ENCODE data around the gene OR1I1.
A peak's percentile ranks its signal among the peaks of the same experiment; 100 is the strongest.

The OR1I1 gene

DNA sequence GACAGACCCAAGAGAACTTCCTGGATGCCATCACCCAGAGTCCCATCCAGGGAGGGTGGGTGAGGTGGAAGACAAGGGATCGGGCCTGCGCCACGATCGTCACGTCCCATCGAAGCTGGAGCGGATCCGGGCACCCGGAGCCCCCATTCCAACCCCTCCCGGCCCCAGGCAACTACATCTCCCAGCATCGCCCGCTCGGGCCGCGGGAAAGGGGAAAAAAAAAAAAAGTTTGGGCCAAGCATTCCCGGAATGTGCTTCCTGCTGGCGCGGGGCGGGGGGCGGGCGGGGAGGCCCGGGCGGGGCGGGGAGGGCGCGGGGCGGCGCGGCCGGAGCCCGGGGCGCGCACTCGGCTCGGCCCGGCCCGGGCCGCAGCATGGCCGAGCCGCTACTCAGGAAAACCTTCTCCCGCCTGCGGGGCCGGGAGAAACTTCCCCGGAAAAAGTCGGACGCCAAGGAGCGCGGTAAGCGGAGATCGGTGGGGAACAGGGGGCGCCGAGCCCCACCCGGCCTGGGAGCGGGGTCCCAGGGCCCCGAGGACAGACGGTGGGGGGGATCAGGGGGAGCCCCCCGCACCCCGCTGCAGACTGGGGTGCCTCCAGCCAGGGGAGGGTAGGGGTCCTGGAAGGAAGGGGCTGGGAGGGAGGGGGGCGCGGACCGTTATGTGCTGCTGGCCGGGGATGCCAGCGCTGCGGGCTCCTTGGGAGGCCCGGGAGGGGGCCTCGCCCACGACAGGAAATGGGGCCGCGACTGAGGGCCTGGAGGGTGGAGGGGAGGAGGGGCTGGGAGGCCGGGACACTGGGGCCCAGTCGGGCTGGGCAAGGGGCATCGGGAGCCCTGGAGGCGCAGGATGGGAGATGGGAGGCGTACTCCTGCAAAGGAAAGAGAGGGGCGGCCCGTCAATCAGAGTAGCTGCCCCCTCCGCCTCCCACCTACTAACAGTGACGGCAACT lies 25.3 kb downstream of the OR1I1 start, which contains the start of gene SYDE1:
SYDE1 (plus strand) TSS at position 341 of the 950 bp plus-strand sequence; CDS start at position 374, 33 bp downstream.
- H3K27me3 Mint-ChIP-seq (ENCODE audit: low read depth), result peaks cover 18% of the 10 kb centered on the region
- peaks cover 18% of the 10 kb centered on the region for H3K9me3 Mint-ChIP-seq
- H3K27ac Mint-ChIP-seq, result no peak within 1 kb of the TSS
- H3K36me3 Mint-ChIP-seq (ENCODE audit: low read depth), result no peaks in the 10 kb centered on the region
- H3K4me3 Mint-ChIP-seq, result peak within 1 kb of the TSS; percentile 74
- peak; percentile 28 for DNase-seq (ENCODE audit: low spot score)
- peaks cover 8% of the 10 kb centered on the region for H3K4me1 Mint-ChIP-seq (ENCODE audit: low read depth)

DNA sequence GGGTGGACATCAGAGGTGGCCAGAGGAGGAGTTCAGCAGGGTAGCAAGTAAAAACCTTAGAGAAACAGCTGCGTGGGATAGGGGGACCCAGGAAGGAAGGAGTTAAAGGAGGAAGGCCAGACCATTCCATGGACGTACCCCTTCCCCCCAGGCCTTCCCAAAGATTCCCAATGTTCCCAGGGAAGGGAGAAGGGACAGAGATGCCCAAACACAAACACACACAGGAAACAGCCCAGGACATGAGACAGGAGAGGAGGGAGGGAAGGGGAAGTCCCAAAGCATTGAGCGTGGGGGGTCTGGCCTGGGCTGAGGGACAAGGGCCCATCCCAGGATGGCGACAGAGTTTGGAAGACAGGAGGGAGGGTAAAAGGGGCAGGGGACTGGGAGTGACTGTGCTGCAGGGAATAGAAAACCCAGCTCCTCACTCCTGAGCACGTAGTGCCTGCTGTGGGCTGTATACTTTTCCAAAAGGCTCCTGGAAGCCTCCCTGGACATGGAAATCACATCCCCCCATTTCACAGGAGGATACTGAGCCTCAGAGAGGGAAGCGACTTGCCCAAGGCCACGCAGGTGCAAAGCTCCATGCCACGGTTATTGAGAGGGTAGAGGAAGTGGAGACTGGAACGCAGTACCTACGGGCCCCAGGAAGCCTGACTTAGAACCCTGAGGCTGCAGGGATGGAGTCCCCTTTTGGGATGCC lies 26.3 kb downstream of the OR1I1 start:
- peaks cover 18% of the 10 kb centered on the region for H3K27me3 Mint-ChIP-seq (ENCODE audit: low read depth)
- H3K4me1 Mint-ChIP-seq (ENCODE audit: low read depth), result peaks cover 8% of the 10 kb centered on the region
- peak overlapping the region; percentile 40 for H3K4me3 Mint-ChIP-seq
- DNase-seq (ENCODE audit: low spot score), result no peak
- no peak overlapping the region for H3K27ac Mint-ChIP-seq
- H3K36me3 Mint-ChIP-seq (ENCODE audit: low read depth), result no peaks in the 10 kb centered on the region
- H3K9me3 Mint-ChIP-seq, result peaks cover 18% of the 10 kb centered on the region

DNA sequence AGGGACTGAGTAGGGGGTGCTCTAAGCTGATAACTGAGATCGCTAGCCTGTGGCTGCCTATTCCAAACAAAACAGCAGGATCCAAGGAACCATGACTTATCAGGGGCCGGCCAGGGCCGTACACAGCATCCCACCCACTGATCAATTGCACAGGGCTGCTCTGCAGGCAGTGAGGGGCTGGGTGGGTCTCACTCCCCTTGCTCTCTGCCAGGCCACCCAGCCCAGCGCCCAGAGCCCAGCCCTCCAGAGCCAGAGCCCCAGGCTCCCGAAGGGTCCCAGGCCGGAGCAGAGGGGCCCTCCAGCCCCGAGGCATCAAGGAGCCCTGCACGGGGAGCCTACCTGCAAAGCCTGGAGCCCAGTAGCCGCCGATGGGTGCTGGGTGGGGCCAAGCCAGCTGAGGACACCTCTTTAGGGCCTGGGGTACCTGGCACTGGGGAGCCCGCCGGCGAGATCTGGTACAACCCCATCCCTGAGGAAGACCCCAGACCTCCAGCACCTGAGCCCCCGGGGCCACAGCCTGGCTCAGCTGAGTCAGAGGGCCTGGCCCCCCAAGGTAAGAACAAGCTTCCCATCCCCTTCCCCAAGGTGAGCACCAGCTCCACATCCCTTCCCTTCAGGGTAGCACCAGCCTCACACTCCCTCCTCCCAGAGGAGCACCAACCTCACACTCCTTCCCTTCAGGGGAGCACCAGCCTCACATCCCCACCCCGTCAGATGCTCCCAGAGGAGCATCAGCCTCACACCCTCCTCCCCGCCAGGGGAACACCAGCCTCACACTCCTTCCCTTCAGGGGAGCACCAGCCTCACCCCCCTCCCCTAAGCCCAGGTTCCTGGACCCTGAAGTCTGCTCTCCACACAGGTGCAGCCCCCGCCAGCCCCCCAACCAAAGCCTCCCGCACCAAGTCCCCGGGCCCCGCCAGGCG lies 27.1 kb downstream of the OR1I1 start:
- DNase-seq (ENCODE audit: low spot score), result no peak
- Mint-ChIP-seq H3K27me3 (ENCODE audit: low read depth) (peaks cover 18% of the 10 kb centered on the region), H3K9me3 (peaks cover 12% of the 10 kb centered on the region), H3K4me3 (no peak overlapping the region), H3K4me1 (ENCODE audit: low read depth) (peaks cover 8% of the 10 kb centered on the region), H3K36me3 (ENCODE audit: low read depth) (peaks cover under 1% of the 10 kb centered on the region), H3K27ac (no peak overlapping the region)

DNA sequence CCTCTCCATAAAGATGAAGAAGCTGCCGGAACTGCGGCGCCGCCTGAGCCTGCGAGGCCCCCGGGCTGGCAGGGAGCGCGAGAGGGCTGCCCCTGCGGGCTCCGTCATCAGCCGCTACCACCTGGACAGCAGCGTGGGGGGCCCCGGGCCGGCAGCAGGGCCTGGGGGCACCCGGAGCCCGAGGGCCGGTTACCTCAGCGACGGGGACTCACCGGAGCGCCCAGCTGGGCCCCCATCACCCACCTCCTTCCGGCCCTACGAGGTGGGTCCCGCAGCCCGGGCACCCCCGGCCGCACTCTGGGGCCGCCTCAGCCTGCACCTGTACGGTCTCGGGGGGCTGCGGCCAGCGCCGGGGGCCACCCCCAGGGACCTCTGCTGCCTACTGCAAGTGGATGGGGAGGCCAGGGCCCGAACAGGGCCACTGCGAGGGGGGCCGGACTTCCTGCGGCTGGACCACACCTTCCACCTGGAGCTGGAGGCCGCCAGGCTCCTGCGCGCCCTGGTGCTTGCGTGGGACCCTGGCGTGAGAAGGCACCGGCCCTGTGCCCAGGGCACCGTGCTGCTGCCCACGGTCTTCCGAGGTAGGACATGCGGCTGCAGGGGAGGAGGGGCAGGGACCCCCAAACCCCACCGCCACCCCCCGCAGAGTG lies 27.9 kb downstream of the OR1I1 start:
- peaks cover 4% of the 10 kb centered on the region for H3K9me3 Mint-ChIP-seq
- no peak overlapping the region for H3K27ac Mint-ChIP-seq
- H3K27me3 Mint-ChIP-seq (ENCODE audit: low read depth), result peaks cover 18% of the 10 kb centered on the region
- no peak overlapping the region for H3K4me3 Mint-ChIP-seq
- peaks cover 8% of the 10 kb centered on the region for H3K4me1 Mint-ChIP-seq (ENCODE audit: low read depth)
- DNase-seq (ENCODE audit: low spot score), result no peak
- H3K36me3 Mint-ChIP-seq (ENCODE audit: low read depth), result peaks cover 3% of the 10 kb centered on the region

DNA sequence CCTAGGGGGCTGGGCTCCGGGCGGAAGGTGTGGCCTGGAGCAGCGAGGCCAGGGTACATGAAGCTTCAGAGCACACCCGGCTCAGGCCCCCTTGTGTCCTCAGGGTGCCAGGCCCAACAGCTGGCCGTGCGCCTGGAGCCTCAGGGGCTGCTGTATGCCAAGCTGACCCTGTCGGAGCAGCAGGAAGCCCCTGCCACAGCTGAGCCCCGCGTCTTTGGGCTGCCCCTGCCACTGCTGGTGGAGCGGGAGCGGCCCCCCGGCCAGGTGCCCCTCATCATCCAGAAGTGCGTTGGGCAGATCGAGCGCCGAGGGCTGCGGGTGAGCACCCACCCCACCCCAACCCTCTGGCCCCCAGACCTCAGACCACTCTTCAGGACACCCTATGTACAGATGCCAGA lies 28.4 kb downstream of the OR1I1 start:
- no peak for DNase-seq (ENCODE audit: low spot score)
- Mint-ChIP-seq H3K36me3 (ENCODE audit: low read depth) (peaks cover 3% of the 10 kb centered on the region), H3K9me3 (no peaks in the 10 kb centered on the region), H3K27ac (no peak overlapping the region), H3K4me1 (ENCODE audit: low read depth) (peaks cover 8% of the 10 kb centered on the region), H3K27me3 (ENCODE audit: low read depth) (peaks cover 16% of the 10 kb centered on the region), H3K4me3 (no peak overlapping the region)

DNA sequence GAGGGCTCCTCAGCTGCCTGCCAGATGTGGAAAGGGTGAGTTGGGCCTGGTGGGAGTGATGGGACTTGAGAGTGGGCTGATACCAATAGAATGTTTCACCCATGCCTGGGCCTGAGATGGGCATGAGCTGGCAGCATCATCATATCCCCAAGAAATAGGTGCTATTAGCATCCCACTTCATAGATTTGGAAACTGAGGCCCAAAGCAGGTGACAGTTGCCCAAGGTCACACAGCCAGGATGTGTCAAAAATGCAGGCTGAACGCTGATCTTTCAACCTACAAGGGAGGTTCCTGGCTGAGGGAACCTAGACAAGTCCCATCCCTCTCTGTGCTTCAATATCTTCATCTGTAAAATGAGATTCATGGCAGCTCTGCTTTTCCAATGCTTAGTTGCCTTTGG lies 29.7 kb downstream of the OR1I1 start:
- peak overlapping the region; percentile 3 for H3K27ac Mint-ChIP-seq
- peaks cover 6% of the 10 kb centered on the region for H3K4me1 Mint-ChIP-seq (ENCODE audit: low read depth)
- no peak for DNase-seq (ENCODE audit: low spot score)
- H3K4me3 Mint-ChIP-seq, result no peak overlapping the region
- H3K27me3 Mint-ChIP-seq (ENCODE audit: low read depth), result peaks cover 5% of the 10 kb centered on the region
- H3K9me3 Mint-ChIP-seq, result no peaks in the 10 kb centered on the region
- H3K36me3 Mint-ChIP-seq (ENCODE audit: low read depth), result peaks cover 4% of the 10 kb centered on the region

DNA sequence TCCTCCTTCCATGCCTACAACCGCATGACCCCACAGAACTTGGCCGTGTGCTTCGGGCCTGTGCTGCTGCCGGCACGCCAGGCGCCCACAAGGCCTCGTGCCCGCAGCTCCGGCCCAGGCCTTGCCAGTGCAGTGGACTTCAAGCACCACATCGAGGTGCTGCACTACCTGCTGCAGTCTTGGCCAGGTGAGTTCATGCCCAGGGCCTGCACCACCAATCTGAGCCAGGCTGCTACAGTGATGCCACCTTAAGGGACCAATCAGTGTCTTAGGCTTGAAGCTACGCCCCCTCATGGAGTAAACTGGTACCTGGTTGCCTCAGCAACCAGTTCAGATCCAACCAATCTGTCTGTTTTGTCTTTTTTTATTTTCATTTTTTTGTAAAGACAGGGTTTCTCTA lies 30.4 kb downstream of the OR1I1 start:
- no peak overlapping the region for H3K27ac Mint-ChIP-seq
- H3K27me3 Mint-ChIP-seq (ENCODE audit: low read depth), result peaks cover 3% of the 10 kb centered on the region
- H3K4me1 Mint-ChIP-seq (ENCODE audit: low read depth), result peaks cover 3% of the 10 kb centered on the region
- peaks cover 7% of the 10 kb centered on the region for H3K36me3 Mint-ChIP-seq (ENCODE audit: low read depth)
- no peaks in the 10 kb centered on the region for H3K9me3 Mint-ChIP-seq
- no peak overlapping the region for H3K4me3 Mint-ChIP-seq
- no peak for DNase-seq (ENCODE audit: low spot score)

DNA sequence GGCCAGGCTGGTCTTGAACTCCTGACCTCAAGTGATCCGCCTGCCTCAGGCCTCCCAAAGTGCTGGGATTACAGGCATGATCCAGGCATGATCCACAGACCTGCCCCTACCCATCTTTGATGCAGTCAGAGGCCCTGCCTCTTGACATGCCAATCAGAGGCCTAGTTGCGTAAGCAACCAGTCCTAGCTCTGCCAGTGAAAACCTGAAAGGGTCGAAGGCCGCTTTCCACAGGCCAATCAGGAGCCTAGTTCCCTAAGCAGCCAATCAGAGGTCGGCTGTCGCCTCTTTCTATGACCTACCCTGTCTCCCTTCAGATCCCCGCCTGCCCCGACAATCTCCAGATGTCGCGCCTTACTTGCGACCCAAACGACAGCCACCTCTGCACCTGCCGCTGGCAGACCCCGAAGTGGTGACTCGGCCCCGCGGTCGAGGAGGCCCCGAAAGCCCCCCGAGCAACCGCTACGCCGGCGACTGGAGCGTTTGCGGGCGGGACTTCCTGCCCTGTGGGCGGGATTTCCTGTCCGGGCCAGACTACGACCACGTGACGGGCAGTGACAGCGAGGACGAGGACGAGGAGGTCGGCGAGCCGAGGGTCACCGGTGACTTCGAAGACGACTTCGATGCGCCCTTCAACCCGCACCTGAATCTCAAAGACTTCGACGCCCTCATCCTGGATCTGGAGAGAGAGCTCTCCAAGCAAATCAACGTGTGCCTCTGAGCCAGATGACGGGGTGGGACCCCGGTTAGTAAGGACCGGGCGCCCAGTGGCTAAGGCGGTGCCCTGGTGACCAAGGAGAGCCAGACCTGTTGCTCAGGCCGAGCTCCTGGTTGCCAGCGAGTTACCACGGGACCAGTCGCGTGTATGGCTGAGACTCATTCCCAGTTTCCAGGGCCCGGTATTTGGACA lies 31.5 kb downstream of the OR1I1 start:
- H3K27me3 Mint-ChIP-seq (ENCODE audit: low read depth), result no peaks in the 10 kb centered on the region

DNA sequence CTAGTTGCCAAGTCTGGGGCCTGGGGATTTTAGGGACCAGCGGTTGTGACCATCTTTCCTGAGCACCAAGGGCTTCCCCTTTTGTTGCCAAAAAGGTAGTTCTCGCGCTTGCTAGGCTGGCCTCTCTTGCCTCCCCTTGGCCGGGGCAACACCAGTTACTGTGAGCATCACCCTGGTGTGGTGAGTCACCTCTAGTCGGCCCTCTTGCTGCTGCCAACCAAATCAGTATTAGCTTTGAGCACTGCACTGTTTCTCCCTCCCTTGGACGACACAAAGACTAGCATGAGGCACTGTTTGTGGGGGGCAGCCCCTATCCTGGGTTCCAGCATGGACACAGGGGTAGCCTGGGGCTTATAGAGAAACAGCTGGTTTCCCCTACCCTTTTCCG lies 32.1 kb downstream of the OR1I1 start:
- H3K36me3 Mint-ChIP-seq (ENCODE audit: low read depth), result peaks cover 22% of the 10 kb centered on the region
- no peaks in the 10 kb centered on the region for H3K9me3 Mint-ChIP-seq
- H3K4me3 Mint-ChIP-seq, result no peak overlapping the region
- H3K4me1 Mint-ChIP-seq (ENCODE audit: low read depth), result no peaks in the 10 kb centered on the region
- no peak for DNase-seq (ENCODE audit: low spot score)
- no peak overlapping the region for H3K27ac Mint-ChIP-seq
- H3K27me3 Mint-ChIP-seq (ENCODE audit: low read depth), result no peaks in the 10 kb centered on the region

More for the DNA sequence above, 31.5 kb downstream of the OR1I1 start:
- peaks cover 16% of the 10 kb centered on the region for H3K36me3 Mint-ChIP-seq (ENCODE audit: low read depth)
- no peaks in the 10 kb centered on the region for H3K9me3 Mint-ChIP-seq
- H3K4me1 Mint-ChIP-seq (ENCODE audit: low read depth), result no peaks in the 10 kb centered on the region
- DNase-seq (ENCODE audit: low spot score), result no peak
- H3K27ac Mint-ChIP-seq, result no peak overlapping the region
- no peak overlapping the region for H3K4me3 Mint-ChIP-seq

DNA sequence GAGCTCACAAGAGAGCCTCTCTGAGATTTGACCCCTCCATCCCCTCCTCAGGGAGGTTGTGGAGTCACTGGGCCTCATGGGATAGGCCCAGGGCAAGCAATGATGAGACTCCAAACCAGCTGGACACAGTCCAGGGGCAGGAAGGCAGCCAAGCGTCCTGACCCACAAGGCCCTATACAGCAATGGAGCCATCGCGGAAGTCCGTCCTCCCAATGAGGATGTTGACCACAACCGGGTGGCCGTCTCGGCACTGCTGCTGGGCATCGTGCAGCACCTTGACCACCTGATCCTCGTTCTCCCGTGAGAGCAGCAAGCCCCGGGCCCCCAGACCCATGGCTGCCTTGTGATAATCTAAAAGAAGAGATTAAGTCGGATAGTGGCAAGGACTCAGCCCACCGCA lies 33.1 kb downstream of the OR1I1 start:
- no peak for DNase-seq (ENCODE audit: low spot score)
- no peak overlapping the region for H3K4me3 Mint-ChIP-seq
- H3K4me1 Mint-ChIP-seq (ENCODE audit: low read depth), result no peaks in the 10 kb centered on the region
- no peak overlapping the region for H3K27ac Mint-ChIP-seq
- H3K27me3 Mint-ChIP-seq (ENCODE audit: low read depth), result no peaks in the 10 kb centered on the region
- no peaks in the 10 kb centered on the region for H3K9me3 Mint-ChIP-seq
- H3K36me3 Mint-ChIP-seq (ENCODE audit: low read depth), result peaks cover 30% of the 10 kb centered on the region

DNA sequence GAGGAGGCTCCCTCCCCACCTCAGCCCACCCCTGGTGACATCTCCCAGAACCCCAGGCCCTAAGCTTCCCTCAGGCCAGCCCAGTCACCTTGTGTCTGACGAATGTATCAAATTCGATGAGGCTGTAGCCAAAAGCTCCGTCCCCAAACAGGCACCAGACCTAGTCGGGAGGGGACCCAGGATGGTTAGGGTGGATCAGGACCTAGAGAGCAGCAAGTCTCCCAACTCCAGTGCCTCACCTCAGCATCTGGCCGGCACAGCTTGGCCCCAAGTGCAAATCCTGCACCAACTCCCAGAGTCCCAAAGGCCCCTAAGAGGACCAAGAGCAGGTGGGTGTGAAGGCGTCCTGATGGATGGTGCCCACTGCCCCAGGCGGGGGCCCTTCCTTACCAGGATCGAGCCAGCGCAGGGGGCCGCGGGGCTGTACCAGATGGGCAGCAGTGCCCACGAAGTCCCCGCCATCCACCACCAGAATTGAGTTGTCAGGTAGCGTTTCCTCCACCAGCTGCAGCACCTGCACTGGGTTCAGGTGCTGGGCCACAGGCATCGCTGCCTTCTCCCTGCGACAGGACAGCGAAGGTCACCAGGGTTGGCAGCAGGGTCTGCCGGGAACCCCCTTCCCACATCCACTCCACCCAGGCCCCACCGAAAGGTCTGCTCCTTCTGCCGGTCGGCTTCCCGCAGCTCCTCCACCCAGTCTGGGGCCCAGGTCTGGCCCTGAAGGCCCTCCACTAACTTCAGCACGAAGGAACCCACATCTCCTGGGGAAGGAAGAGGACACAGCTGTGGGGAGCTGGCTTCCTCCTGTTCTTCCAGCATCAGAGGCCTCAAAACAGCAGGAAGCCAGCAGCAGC lies 34.0 kb downstream of the OR1I1 start:
- H3K36me3 Mint-ChIP-seq (ENCODE audit: low read depth), result peaks cover 39% of the 10 kb centered on the region
- no peaks in the 10 kb centered on the region for H3K4me1 Mint-ChIP-seq (ENCODE audit: low read depth)
- H3K9me3 Mint-ChIP-seq, result no peaks in the 10 kb centered on the region
- H3K4me3 Mint-ChIP-seq, result no peak overlapping the region
- no peaks in the 10 kb centered on the region for H3K27me3 Mint-ChIP-seq (ENCODE audit: low read depth)
- DNase-seq (ENCODE audit: low spot score), result no peak
- H3K27ac Mint-ChIP-seq, result no peak overlapping the region

DNA sequence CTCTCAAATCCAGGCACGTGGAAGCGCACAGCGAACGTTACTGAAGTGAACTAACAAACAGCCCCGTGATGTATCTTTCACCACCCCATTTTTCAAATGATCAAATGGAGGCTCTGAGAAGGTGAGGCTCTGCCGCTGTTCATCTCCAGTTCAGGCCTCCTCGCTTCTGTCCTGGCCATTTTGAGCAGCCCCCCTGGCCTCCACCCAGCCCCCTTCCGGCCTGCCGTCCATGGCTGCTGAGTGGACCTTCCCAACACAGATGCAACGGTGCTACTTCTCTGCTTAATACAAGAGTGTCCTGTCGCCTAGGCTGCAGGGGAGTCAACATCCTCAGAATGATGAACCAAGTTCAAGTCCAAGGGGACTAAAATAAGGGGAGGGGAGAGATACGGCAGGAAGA lies 34.8 kb downstream of the OR1I1 start:
- H3K4me3 Mint-ChIP-seq, result no peak overlapping the region
- H3K27ac Mint-ChIP-seq, result no peak overlapping the region
- DNase-seq (ENCODE audit: low spot score), result no peak
- H3K9me3 Mint-ChIP-seq, result no peaks in the 10 kb centered on the region
- H3K36me3 Mint-ChIP-seq (ENCODE audit: low read depth), result peaks cover 46% of the 10 kb centered on the region
- H3K27me3 Mint-ChIP-seq (ENCODE audit: low read depth), result no peaks in the 10 kb centered on the region
- H3K4me1 Mint-ChIP-seq (ENCODE audit: low read depth), result no peaks in the 10 kb centered on the region

Measured in T-helper 2 cell treated with Interferon-gamma antibody and Interleukin-4, amounts not matched to agents 5 μg/mL and 100 μg/mL, for 36 hours (primary cell).